Measurements from ENCODE around the gene PDE4D. TPM values are rescaled to one million over a fixed set of nuclear protein-coding genes. Genes with fewer than 3 reads are reported as not detected.

The PDE4D gene
- total RNA-seq, 1 experiment from 2014 or later = 3.3 TPM

DNA sequence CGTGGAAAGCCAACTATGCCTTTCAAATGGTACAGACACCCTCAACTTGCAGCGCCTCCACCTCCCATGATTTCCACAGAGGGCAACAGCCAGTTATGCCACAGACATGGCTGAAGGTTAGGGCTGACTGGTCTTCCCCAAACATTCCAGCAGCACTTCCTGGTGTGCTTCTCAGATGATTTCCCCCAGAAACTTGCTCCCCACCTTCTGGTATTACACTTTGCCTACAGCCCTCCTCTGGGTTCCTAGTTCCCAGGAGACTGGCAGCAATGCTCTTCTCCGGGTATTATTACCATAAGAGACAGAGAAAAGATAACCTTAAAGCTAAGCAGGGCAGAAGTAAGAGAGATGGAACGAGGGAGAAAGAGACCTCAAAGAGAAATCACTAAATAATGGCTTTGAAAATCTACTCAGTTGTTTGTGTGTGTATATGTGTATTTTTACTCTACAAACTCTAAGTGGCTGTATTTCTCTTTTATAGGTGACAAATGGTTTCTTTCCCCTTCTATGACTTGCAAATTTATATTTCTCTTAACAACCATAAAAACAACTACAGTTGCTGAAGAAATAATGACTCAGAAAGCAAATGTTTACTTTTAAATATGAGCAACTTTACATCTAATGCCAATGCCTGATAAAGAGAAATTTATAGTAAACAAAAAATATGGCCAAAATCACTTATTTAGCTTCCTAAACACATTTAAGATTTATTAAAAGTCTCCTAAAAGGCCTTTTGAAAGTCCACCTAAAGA lies 133.8 kb downstream of the PDE4D start (continued):
- TF ChIP-seq, protein P1, sequence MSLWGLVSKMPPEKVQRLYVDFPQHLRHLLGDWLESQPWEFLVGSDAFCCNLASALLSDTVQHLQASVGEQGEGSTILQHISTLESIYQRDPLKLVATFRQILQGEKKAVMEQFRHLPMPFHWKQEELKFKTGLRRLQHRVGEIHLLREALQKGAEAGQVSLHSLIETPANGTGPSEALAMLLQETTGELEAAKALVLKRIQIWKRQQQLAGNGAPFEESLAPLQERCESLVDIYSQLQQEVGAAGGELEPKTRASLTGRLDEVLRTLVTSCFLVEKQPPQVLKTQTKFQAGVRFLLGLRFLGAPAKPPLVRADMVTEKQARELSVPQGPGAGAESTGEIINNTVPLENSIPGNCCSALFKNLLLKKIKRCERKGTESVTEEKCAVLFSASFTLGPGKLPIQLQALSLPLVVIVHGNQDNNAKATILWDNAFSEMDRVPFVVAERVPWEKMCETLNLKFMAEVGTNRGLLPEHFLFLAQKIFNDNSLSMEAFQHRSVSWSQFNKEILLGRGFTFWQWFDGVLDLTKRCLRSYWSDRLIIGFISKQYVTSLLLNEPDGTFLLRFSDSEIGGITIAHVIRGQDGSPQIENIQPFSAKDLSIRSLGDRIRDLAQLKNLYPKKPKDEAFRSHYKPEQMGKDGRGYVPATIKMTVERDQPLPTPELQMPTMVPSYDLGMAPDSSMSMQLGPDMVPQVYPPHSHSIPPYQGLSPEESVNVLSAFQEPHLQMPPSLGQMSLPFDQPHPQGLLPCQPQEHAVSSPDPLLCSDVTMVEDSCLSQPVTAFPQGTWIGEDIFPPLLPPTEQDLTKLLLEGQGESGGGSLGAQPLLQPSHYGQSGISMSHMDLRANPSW (CRISPR knock-in tag; conservative IDR thresholded peaks at IDR 0.05; ENCODE audit: low read depth) = no peak
- TF ChIP-seq MYBL2 (CRISPR knock-in tag; IDR thresholded peaks at IDR 0.05) = no peak

- H3K9me3 Mint-ChIP-seq = no peaks in the 10 kb centered on the region
- POLR2A ChIA-PET = no interaction called here
- ATAC-seq (no peak), DNase-seq (ENCODE audit: low spot score) (no peak)
- no peaks in the 10 kb centered on the region for H3K36me3 Mint-ChIP-seq
- no peaks in the 10 kb centered on the region for H3K27me3 Mint-ChIP-seq (ENCODE audit: low read depth)
- CTCF ChIA-PET = no interaction called here
- no peak overlapping the region for H3K4me3 Mint-ChIP-seq
- TF ChIP-seq EMX1 (CRISPR knock-in tag; IDR thresholded peaks at IDR 0.05) (no peak), JUN (CRISPR knock-in tag; IDR thresholded peaks at IDR 0.05) (no peak), ARID4B (CRISPR knock-in tag; IDR thresholded peaks at IDR 0.05; ENCODE audit: borderline replicate concordance) (no peak), MYBL2 (CRISPR knock-in tag; IDR thresholded peaks at IDR 0.05) (no peak), ZSCAN18 (CRISPR knock-in tag; IDR thresholded peaks at IDR 0.05) (no peak), CREM (CRISPR knock-in tag; IDR thresholded peaks at IDR 0.05) (no peak), KAT7 (CRISPR knock-in tag; IDR thresholded peaks at IDR 0.05; ENCODE audit: borderline replicate concordance) (no peak), MAX (CRISPR knock-in tag; IDR thresholded peaks at IDR 0.05) (no peak), E2F1 (CRISPR knock-in tag; IDR thresholded peaks at IDR 0.05) (no peak), ATF1 (CRISPR knock-in tag; IDR thresholded peaks at IDR 0.05) (no peak)
- H3K27ac Mint-ChIP-seq = no peak overlapping the region
- peaks cover 16% of the 10 kb centered on the region for H3K4me1 Mint-ChIP-seq
These were observed 135.0 kb downstream of the PDE4D start for GRCh38 chr5:59758566-59758965.

- H3K9me3 Mint-ChIP-seq = no peaks in the 10 kb centered on the region
- no peak for DNase-seq (ENCODE audit: low spot score)
- ChIA-PET CTCF (interaction anchor here (0.9 kb wide), 1 partner anchor 54 kb away, joined by 4 read pairs; no protein-coding TSS in a partner anchor), POLR2A (no interaction called here)
- no peak for ATAC-seq
- no peak overlapping the region for H3K27ac Mint-ChIP-seq
- H3K4me1 Mint-ChIP-seq = peaks cover 16% of the 10 kb centered on the region
- no peaks in the 10 kb centered on the region for H3K27me3 Mint-ChIP-seq (ENCODE audit: low read depth)
- no peaks in the 10 kb centered on the region for H3K36me3 Mint-ChIP-seq
- no peak overlapping the region for H3K4me3 Mint-ChIP-seq
- TF ChIP-seq ZBTB21 (CRISPR knock-in tag; IDR thresholded peaks at IDR 0.05; ENCODE audit: borderline replicate concordance) = no peak
- TF ChIP-seq, protein P1 (CRISPR knock-in tag; conservative IDR thresholded peaks at IDR 0.05; ENCODE audit: low read depth) = no peak
- TF ChIP-seq GABPB1 (CRISPR knock-in tag; IDR thresholded peaks at IDR 0.05) = no peak
- TF ChIP-seq SP1 (CRISPR knock-in tag; conservative IDR thresholded peaks at IDR 0.05) = no peak
- TF ChIP-seq CREB1 (CRISPR knock-in tag; IDR thresholded peaks at IDR 0.05) = no peak
- TF ChIP-seq, protein P2, sequence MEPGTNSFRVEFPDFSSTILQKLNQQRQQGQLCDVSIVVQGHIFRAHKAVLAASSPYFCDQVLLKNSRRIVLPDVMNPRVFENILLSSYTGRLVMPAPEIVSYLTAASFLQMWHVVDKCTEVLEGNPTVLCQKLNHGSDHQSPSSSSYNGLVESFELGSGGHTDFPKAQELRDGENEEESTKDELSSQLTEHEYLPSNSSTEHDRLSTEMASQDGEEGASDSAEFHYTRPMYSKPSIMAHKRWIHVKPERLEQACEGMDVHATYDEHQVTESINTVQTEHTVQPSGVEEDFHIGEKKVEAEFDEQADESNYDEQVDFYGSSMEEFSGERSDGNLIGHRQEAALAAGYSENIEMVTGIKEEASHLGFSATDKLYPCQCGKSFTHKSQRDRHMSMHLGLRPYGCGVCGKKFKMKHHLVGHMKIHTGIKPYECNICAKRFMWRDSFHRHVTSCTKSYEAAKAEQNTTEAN (CRISPR knock-in tag; IDR thresholded peaks at IDR 0.05) = no peak
- TF ChIP-seq EMX1 (CRISPR knock-in tag; IDR thresholded peaks at IDR 0.05) = no peak
- no peak for TF ChIP-seq ATF1 (CRISPR knock-in tag; IDR thresholded peaks at IDR 0.05)
- TF ChIP-seq ESRRA (CRISPR knock-in tag; IDR thresholded peaks at IDR 0.05; ENCODE audit: borderline replicate concordance) = no peak
These were observed 136.1 kb downstream of the PDE4D start for GRCh38 chr5:59757442-59757841.
